GM18498 (cell line): ENCODE data around the gene CLEC1B.
"Not testable (repeated sequence)": the region's sequence is repeated elsewhere in the genome, so short reads cannot be mapped to it uniquely, and the experiment has no call there.

Source experiments
- ATAC-seq: cut with Tn5 transposase; IDR thresholded peaks from one replicate; pipeline ENCODE4 v1.9.1; 2021; ENCODE audit warnings: mild to moderate bottlenecking, moderate library complexity; ENCODE audit not compliant: unreplicated experiment

The CLEC1B gene

DNA sequence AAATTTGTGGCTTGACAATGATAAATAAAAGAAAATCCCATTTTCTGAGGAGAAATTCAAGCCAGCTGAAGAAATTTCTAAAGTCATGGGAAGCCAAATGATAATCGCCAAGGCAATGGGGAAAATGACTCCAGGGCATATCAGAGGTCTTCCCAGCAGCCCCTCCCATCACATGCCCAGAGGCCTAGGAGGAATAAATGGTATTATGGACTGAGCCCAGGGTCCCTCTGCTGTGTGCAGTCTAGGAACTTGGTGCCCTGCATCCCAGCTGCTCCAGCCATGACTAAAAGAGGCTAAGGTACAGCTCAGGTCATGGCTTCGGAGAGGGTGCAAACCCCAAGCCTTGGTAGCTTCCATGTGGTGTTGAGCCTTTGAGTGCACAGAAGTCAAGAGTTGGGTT, 23.3 kb downstream of the CLEC1B start:
- no peak for ATAC-seq

DNA sequence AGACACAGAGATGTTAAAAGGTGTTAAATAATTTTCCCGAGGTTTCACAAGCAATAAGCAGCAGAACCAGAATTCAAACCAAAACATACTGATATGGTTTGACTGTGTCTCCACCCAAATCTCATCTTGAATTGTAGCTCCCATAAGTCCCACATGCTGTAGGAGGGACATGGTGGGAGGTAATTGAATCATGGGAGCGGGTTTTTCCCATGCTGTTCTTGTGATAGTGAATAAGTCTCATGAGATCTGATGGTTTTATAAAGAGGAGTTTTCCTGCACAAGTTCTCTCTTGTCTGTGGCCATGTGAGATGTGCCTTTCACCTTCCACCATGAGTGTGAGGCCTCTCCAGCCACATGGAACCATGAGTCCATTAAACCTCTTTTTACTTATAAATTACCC, 24.2 kb downstream of the CLEC1B start:
- not testable (repeated sequence) for ATAC-seq

DNA sequence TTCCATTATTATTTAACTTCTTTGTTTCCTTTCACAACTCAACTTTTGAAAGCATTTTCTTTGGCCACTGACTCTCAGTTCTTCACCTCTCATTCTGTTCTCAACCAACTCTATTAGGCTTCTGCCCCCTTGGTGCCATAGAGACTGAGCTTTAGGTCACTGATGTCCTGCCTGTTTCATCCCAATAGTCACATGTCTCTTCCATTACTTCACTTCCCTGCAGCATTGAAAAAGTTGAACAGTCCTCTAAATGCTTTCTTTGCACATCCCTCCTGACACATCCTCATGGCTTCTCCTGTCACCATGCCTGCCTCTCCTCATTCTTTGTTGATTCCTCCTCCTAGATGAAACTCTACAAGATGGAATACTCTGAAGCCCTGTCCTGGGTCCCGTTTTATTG, 25.0 kb downstream of the CLEC1B start:
- ATAC-seq, result no peak

DNA sequence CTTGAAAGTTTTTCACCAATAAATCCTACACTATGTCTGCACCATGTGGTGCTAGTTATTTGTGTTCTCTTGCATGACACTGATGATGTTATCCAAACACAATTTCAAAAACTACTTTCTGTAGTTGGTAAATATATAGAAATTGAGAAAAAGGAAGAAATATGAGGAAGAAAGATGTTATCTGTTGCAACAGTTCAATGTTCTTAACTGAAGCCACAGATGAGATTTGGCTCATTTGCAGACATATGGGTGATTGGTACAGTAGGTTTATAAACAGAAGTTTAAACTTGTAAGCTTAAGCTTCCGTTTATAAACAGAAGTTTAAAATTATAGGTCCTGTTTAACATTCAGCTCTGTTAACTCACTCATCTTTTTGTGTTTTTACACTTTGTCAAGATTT, 27.7 kb downstream of the CLEC1B start, which contains the start of gene CLEC12A:
CLEC12A (plus strand) TSS at position 229 of the 400 bp plus-strand sequence. CDS start 188 bp downstream, outside the sequence.
- ATAC-seq, result no peak

DNA sequence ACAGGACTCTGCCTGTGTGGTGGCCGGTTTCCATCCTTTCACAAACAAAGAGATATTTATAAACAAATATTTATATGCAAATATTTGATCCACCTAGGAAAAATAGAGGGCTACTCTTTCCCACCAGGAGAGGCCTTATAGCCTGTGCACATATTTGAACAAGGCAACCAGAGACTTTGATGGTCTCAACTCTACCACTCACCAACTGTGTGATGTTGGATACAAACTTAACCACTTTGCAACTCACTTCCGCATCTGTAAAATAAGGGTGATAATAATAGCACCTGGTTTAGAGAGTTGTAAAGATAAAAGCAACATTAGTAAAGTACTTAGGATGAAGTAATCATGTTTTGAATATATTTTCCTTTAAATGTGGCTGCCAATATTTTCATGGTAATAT, 29.2 kb downstream of the CLEC1B start:
- no peak for ATAC-seq

DNA sequence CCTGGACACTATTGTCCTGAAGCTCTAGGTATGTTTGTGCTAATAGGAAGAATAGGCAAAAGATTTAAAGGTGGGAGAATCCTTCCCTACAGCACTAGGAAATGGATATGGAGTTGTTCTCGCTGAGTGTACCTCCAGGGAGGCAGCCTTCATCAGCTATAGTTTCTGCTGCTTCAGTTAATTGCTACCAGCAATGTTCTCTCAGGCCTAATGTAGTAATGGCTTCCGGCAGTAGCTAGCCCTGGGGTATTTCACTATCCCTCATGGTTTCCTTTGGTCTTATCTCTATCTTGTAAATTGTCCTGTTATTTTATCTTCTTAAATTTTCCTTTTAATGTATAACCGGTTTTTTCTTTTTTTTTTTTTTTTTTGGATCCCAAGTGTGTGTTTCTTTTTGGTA, 37.0 kb downstream of the CLEC1B start:
- no peak for ATAC-seq

DNA sequence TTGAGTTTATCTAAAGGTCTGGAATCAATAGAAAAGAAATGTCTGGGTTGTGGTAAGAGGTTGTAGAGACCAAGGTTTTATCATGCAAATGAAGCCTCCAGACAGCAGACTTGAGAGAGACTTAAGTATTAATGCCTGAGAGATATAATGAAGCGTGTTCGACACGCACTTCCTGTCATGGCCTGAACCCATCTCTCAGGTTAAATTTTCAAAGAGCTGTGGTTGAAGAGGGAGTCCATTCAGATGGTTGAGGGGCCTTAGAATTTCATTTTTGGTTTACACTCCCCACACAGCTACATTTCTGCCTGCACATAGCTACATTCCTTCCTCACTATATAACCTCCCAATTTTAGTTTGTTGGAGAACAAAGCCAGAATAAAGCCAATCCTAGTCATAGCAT, 37.8 kb downstream of the CLEC1B start:
- peak; percentile 68 for ATAC-seq

DNA sequence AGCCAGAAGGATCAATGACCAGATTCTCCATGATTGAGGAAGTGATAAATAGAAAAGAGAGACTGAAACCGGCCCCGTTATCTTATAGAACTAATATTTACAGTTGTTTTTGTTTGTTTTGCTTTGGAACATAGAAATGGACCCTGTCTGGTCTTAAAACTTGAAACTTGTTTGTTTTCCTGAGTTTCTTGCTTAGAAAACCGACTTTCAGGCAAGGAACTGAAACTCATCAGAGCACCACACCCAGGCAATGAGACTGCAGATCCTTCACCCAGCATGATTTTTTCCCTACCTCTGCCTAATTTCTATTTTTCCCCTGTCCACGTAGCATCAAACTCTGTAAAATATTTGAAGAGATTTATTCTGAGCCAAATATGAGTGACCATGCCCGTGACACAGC, 38.3 kb downstream of the CLEC1B start:
- ATAC-seq, result peak; percentile 10

DNA sequence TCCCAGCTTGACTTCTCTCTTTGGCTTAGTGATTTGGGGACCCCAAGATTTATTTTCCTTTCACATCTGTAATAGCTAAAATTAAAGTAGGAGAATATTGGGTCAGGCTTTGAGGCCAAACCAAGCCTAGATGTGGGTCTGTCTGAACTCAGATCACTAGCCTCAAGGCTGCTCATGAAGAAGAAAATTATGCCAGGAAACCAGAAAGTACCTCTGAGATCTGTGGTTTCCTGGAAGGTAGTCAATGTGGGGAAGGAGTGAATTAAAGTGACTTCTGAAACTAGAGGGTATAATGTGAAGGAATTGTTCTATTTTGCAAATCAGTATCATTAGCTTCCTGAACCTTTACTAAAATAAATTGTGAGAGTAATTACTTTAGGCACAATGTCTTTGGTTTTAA, 41.1 kb downstream of the CLEC1B start:
- ATAC-seq, result no peak

DNA sequence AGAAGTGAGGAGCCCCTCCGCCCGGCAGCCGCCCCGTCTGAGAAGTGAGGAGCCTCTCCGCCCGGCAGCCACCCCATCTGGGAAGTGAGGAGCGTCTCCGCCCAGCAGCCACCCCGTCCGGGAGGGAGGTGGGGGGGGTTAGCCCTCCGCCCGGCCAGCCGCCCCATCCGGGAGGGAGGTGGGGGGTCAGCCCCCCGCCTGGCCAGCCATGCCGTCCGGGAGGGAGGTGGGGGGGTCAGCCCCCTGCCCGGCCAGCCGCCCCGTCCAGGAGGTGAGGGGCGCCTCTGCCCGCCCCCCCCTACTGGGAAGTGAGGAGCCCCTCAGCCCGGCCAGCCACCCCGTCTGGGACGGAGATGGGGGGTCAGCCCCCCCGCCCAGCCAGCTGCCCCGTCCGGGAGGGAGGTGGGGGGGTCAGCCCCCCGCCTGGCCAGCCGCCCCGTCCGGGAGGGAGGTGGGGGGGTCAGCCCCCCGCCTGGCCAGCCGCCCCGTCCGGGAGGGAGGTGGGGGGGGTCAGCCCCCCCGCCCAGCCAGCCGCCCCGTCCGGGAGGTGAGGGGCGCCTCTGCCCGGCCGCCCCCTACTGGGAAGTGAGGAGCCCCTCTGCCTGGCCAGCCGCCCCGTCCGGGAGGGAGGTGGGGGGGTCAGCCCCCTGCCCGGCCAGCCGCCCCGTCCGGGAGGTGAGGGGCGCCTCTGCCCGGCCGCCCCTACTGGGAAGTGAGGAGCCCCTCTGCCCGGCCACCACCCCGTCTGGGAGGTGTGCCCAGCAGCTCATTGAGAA, 45.8 kb downstream of the CLEC1B start:
- not testable (repeated sequence) for ATAC-seq

DNA sequence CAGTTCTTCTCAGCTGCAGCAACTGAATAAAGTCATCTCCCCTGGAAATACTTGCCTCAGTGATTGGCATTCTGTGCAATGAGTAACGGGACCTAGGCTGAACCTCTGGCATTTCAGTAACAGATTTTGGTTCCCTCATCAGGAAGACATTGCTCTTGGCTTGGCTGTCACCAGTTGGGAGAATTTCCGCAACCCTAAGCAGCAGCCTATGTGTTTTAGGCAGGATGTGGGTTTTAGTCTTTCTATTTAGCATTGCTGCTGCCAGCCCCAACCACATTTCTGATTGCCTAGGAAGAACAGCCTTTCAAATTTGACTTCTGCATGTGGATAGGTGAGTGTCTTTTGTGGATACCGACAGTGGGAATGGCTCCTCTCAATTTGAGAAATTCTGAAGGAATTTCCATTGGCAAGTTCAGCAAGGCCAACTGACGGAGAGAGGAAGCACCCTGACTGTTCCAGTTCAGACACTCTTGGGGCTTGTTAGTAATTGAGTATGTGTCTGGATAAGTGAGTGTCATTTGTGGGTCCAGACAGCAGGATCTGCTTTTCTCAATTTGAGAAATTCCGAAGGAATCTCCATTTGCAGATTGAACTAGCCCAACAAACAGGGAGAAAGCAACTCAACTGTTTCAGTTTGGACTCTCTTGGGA, 47.8 kb downstream of the CLEC1B start:
- ATAC-seq, result peak; percentile 44

DNA sequence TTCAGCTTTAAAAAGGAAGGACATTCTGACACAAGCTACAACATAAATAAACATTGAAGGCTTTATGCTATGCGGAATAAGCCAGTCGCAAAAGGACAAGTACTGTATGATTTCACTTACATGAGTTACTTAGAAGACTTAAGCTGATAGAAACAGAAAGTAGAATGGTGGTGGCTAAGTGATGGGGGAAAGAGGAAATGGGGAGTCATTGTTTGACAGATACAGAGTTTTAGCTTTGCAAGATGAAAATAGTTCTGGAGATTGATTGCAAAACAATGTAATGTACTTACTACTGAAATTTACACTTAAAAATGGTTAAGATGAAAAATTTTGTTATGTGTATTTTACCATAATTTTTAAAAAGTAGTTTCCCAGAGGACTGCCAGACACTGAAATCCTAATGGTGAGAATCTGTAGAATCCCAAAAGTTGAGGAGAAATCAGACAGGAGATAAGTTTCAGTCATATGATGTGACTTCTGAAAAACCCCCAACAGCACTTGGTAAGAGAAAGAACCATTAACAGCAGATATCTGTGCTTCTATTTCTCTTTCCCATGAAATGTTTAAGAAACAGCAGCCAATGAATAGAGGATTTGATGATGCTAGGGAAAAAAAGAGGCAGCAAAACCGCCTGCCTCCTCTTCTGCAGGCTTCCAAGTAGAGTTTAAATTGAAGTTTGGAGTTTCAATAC, 50.2 kb downstream of the CLEC1B start:
- peak; percentile 93 for ATAC-seq

DNA sequence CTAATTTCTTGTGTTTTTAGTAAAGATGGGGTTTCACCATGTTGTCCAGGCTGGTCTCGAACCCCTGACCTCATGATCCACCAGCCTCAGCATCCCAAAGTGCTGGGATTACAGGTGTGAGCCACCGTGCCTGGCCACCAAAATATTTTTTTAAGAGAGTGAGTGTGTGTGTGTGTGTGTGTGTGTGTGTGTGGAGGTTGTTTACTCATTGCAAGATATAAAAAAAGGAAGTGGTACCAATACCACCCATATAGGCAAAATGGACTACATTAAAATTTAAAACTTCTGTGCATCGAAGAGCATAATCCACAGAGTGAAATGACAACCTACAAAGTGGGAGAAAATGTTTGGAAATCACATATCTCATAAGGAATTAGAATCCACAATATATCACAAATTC, 51.2 kb downstream of the CLEC1B start:
- ATAC-seq, result no peak

DNA sequence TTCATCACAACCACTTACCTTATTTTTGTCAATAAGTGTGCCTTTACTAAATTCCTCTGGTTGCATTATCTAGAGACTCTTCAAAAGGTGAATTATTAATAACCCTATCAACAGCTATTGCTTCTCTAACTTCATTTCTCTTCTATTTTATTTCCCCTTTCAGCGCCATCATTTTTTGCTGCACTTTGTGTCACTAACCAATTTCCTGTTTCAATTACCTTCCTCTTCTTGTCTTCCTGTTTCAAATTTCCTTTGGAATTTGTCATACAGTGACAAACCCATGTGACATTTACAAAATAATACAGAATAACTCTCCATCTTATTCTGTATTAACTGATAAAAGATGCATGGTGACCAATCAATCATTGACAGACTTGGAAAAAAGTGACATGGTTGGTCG, 54.5 kb downstream of the CLEC1B start:
- ATAC-seq, result no peak

DNA sequence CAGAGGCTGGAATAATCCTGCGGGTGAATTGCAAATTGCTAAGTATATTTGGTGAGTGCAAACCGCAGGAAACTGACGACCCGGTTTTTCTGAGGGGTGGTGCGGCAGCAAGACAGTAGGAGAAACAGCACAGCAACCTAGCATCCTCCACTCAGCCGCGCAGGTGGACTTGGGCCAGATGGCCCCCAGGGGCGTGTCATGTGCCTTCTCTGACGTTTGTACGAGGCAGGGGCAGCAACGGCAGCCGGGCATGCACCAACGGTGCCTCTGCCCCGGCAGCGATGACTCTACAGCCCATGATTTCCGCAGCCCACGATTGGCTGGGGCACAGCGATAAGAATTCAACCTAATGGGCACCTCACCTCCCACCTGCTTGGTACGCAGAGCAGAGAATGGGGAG, 55.7 kb downstream of the CLEC1B start:
- ATAC-seq, result no peak
